ENCODE results near the gene GDI1.

The GDI1 gene

GRCh38 chrX:154478728-154479622 is 42.0 kb downstream of the GDI1 start, which contains the start of gene LAGE3:
Gene LAGE3 (minus strand): TSS chrX:154479281. CDS start chrX:154478915, 366 bp downstream.
- H3K27ac ChIP-seq (ENCODE audit: insufficient read depth in 1 of 2, low read depth in 1 of 2, low read length in 2 of 2, poor library complexity in 1 of 2, severe bottlenecking in 2 of 2) = peak within 1 kb of the TSS in 1 of 2 experiments; percentile 73
- peak within 1 kb of the TSS; percentile 45 to 80 (median 63) for H3K4me3 ChIP-seq (ENCODE audit: control insufficient read depth in 1 of 7, extremely low read depth in 1 of 7, insufficient read depth in 4 of 7, low read depth in 2 of 7, low read length in 6 of 7)
- WGBS (ENCODE audit: insufficient coverage) = 37% methylated on average over 77 of the region's 85 CpGs
- H3K27me3 ChIP-seq (replicated peaks in 2 of 5; ENCODE audit: control insufficient read depth in 4 of 5, insufficient read depth in 5 of 5, low read length in 4 of 5) = no peaks in the 10 kb centered on the region
- DNase-seq = peak; percentile 83 to 91 (median 91)
- no peaks in the 10 kb centered on the region for H3K9me3 ChIP-seq (ENCODE audit: control extremely low read depth in 1 of 5, control insufficient read depth in 4 of 5, insufficient read depth in 2 of 5, low read depth in 1 of 5, low read length in 4 of 5)
- peaks cover 0 to 15% (median 9%) of the 10 kb centered on the region in 4 experiments for H3K4me1 ChIP-seq (ENCODE audit: control extremely low read depth in 1 of 4, control insufficient read depth in 4 of 4, insufficient read depth in 4 of 4, low read length in 3 of 4)
- POLR2A ChIA-PET = interaction anchor here (1.0 kb wide), 2 partner anchors 11 to 70 kb away, joined by 3 to 8 read pairs; partner anchors contain the start of genes DNASE1L1 and SLC10A3
- CTCF ChIA-PET = no interaction called here
- peaks cover 0 to 6% (median 0%) of the 10 kb centered on the region in 4 experiments for H3K36me3 ChIP-seq (ENCODE audit: control insufficient read depth in 4 of 4, insufficient read depth in 4 of 4, low read length in 3 of 4)

- POLR2A ChIA-PET = interaction anchor here (1.2 kb wide), 1 partner anchor 9 kb away, joined by 12 read pairs; the partner anchor contains the start of gene SLC10A3
- Histone ChIP-seq H3K36me3 (ENCODE audit: control insufficient read depth in 4 of 4, insufficient read depth in 4 of 4, low read length in 3 of 4) (peaks cover 0 to 19% (median 5%) of the 10 kb centered on the region in 4 experiments), H3K27me3 (replicated peaks in 2 of 5; ENCODE audit: control insufficient read depth in 4 of 5, insufficient read depth in 5 of 5, low read length in 4 of 5) (peaks cover 0 to 4% (median 0%) of the 10 kb centered on the region in 5 experiments), H3K4me1 (ENCODE audit: control extremely low read depth in 1 of 4, control insufficient read depth in 4 of 4, insufficient read depth in 4 of 4, low read length in 3 of 4) (peaks cover 0 to 35% (median 24%) of the 10 kb centered on the region in 4 experiments), H3K9me3 (ENCODE audit: control extremely low read depth in 1 of 5, control insufficient read depth in 4 of 5, insufficient read depth in 2 of 5, low read depth in 1 of 5, low read length in 4 of 5) (no peaks in the 10 kb centered on the region), H3K4me3 (ENCODE audit: control insufficient read depth in 1 of 7, extremely low read depth in 1 of 7, insufficient read depth in 4 of 7, low read depth in 2 of 7, low read length in 6 of 7) (no peak overlapping the region), H3K27ac (ENCODE audit: insufficient read depth in 1 of 2, low read depth in 1 of 2, low read length in 2 of 2, poor library complexity in 1 of 2, severe bottlenecking in 2 of 2) (no peak overlapping the region)
- DNase-seq = no peak
- WGBS (ENCODE audit: insufficient coverage) = 89% methylated on average over 2 of the region's 5 CpGs
- CTCF ChIA-PET = no interaction called here
These were observed 44.2 kb downstream of the GDI1 start for GRCh38 chrX:154481195-154481594.

GRCh38 chrX:154481911-154482601 is 45.1 kb downstream of the GDI1 start:
- no peak for DNase-seq
- peaks cover 0 to 4% (median 0%) of the 10 kb centered on the region in 5 experiments for H3K27me3 ChIP-seq (replicated peaks in 2 of 5; ENCODE audit: control insufficient read depth in 4 of 5, insufficient read depth in 5 of 5, low read length in 4 of 5)
- POLR2A ChIA-PET = no interaction called here
- H3K27ac ChIP-seq (ENCODE audit: insufficient read depth in 1 of 2, low read depth in 1 of 2, low read length in 2 of 2, poor library complexity in 1 of 2, severe bottlenecking in 2 of 2) = no peak overlapping the region
- peaks cover 0 to 37% (median 27%) of the 10 kb centered on the region in 4 experiments for H3K4me1 ChIP-seq (ENCODE audit: control extremely low read depth in 1 of 4, control insufficient read depth in 4 of 4, insufficient read depth in 4 of 4, low read length in 3 of 4)
- peaks cover 0 to 3% (median 0%) of the 10 kb centered on the region in 5 experiments for H3K9me3 ChIP-seq (ENCODE audit: control extremely low read depth in 1 of 5, control insufficient read depth in 4 of 5, insufficient read depth in 2 of 5, low read depth in 1 of 5, low read length in 4 of 5)
- H3K4me3 ChIP-seq (ENCODE audit: control insufficient read depth in 1 of 7, extremely low read depth in 1 of 7, insufficient read depth in 4 of 7, low read depth in 2 of 7, low read length in 6 of 7) = no peak overlapping the region
- WGBS (ENCODE audit: insufficient coverage) = 87% methylated on average over 12 of the region's 14 CpGs
- CTCF ChIA-PET = interaction anchor here (0.8 kb wide), 1 partner anchor 41 kb away, joined by 3 read pairs; no protein-coding TSS in a partner anchor
- H3K36me3 ChIP-seq (ENCODE audit: control insufficient read depth in 4 of 4, insufficient read depth in 4 of 4, low read length in 3 of 4) = peaks cover 0 to 19% (median 5%) of the 10 kb centered on the region in 4 experiments

- Histone ChIP-seq H3K9me3 (ENCODE audit: control extremely low read depth in 1 of 5, control insufficient read depth in 4 of 5, insufficient read depth in 2 of 5, low read depth in 1 of 5, low read length in 4 of 5) (peaks cover 0 to 3% (median 0%) of the 10 kb centered on the region in 5 experiments), H3K27ac (ENCODE audit: insufficient read depth in 1 of 2, low read depth in 1 of 2, low read length in 2 of 2, poor library complexity in 1 of 2, severe bottlenecking in 2 of 2) (no peak overlapping the region), H3K27me3 (replicated peaks in 2 of 5; ENCODE audit: control insufficient read depth in 4 of 5, insufficient read depth in 5 of 5, low read length in 4 of 5) (peaks cover 0 to 4% (median 0%) of the 10 kb centered on the region in 5 experiments), H3K4me1 (ENCODE audit: control extremely low read depth in 1 of 4, control insufficient read depth in 4 of 4, insufficient read depth in 4 of 4, low read length in 3 of 4) (peaks cover 0 to 43% (median 30%) of the 10 kb centered on the region in 4 experiments), H3K4me3 (ENCODE audit: control insufficient read depth in 1 of 7, extremely low read depth in 1 of 7, insufficient read depth in 4 of 7, low read depth in 2 of 7, low read length in 6 of 7) (no peak overlapping the region), H3K36me3 (ENCODE audit: control insufficient read depth in 4 of 4, insufficient read depth in 4 of 4, low read length in 3 of 4) (peaks cover 0 to 19% (median 7%) of the 10 kb centered on the region in 4 experiments)
- ChIA-PET POLR2A (no interaction called here), CTCF (no interaction called here)
- 84% methylated on average over 6 of the region's 7 CpGs for WGBS (ENCODE audit: insufficient coverage)
- DNase-seq = no peak
These were observed 45.8 kb downstream of the GDI1 start for GRCh38 chrX:154482786-154483185.

GRCh38 chrX:154483325-154483724 is 46.4 kb downstream of the GDI1 start:
- Histone ChIP-seq H3K4me1 (ENCODE audit: control extremely low read depth in 1 of 4, control insufficient read depth in 4 of 4, insufficient read depth in 4 of 4, low read length in 3 of 4) (peaks cover 0 to 38% (median 30%) of the 10 kb centered on the region in 4 experiments), H3K4me3 (ENCODE audit: control insufficient read depth in 1 of 7, extremely low read depth in 1 of 7, insufficient read depth in 4 of 7, low read depth in 2 of 7, low read length in 6 of 7) (no peak overlapping the region), H3K36me3 (ENCODE audit: control insufficient read depth in 4 of 4, insufficient read depth in 4 of 4, low read length in 3 of 4) (peaks cover 0 to 19% (median 9%) of the 10 kb centered on the region in 4 experiments), H3K27ac (ENCODE audit: insufficient read depth in 1 of 2, low read depth in 1 of 2, low read length in 2 of 2, poor library complexity in 1 of 2, severe bottlenecking in 2 of 2) (no peak overlapping the region), H3K27me3 (replicated peaks in 2 of 5; ENCODE audit: control insufficient read depth in 4 of 5, insufficient read depth in 5 of 5, low read length in 4 of 5) (peaks cover 0 to 4% (median 0%) of the 10 kb centered on the region in 5 experiments), H3K9me3 (ENCODE audit: control extremely low read depth in 1 of 5, control insufficient read depth in 4 of 5, insufficient read depth in 2 of 5, low read depth in 1 of 5, low read length in 4 of 5) (peaks cover 0 to 3% (median 0%) of the 10 kb centered on the region in 5 experiments)
- no peak for DNase-seq
- 74% methylated on average over 5 of the region's 7 CpGs for WGBS (ENCODE audit: insufficient coverage)
- ChIA-PET CTCF (interaction anchor here (1.7 kb wide), 1 partner anchor 44 kb away, joined by 5 read pairs; no protein-coding TSS in a partner anchor), POLR2A (interaction anchor here (0.7 kb wide), 1 partner anchor 512 kb away, joined by 4 read pairs; the partner anchor contains the start of gene HCFC1)

- no peak overlapping the region for H3K4me3 ChIP-seq (ENCODE audit: control insufficient read depth in 1 of 7, extremely low read depth in 1 of 7, insufficient read depth in 4 of 7, low read depth in 2 of 7, low read length in 6 of 7)
- CTCF ChIA-PET = interaction anchor here (0.8 to 1.7 kb wide), 2 partner anchors 43 to 46 kb away, joined by 3 to 5 read pairs; no protein-coding TSS in a partner anchor
These were observed 47.5 kb downstream of the GDI1 start for GRCh38 chrX:154484255-154485149.

More at GRCh38 chrX:154484255-154485149, 47.5 kb downstream of the GDI1 start:
- DNase-seq = peak in 1 of 3 donors; percentile 27
- POLR2A ChIA-PET = interaction anchor here (0.7 to 1.1 kb wide), 2 partner anchors 32 to 513 kb away, joined by 3 to 4 read pairs; partner anchors contain the start of genes FAM3A and HCFC1
- WGBS (ENCODE audit: insufficient coverage) = 84% methylated on average over 12 of the region's 16 CpGs
- peaks cover 0 to 23% (median 10%) of the 10 kb centered on the region in 4 experiments for H3K36me3 ChIP-seq (ENCODE audit: control insufficient read depth in 4 of 4, insufficient read depth in 4 of 4, low read length in 3 of 4)
- H3K4me1 ChIP-seq (ENCODE audit: control extremely low read depth in 1 of 4, control insufficient read depth in 4 of 4, insufficient read depth in 4 of 4, low read length in 3 of 4) = peaks cover 0 to 37% (median 27%) of the 10 kb centered on the region in 4 experiments
- H3K9me3 ChIP-seq (ENCODE audit: control extremely low read depth in 1 of 5, control insufficient read depth in 4 of 5, insufficient read depth in 2 of 5, low read depth in 1 of 5, low read length in 4 of 5) = peaks cover 0 to 3% (median 0%) of the 10 kb centered on the region in 5 experiments
- H3K27me3 ChIP-seq (replicated peaks in 2 of 5; ENCODE audit: control insufficient read depth in 4 of 5, insufficient read depth in 5 of 5, low read length in 4 of 5) = peaks cover 0 to 4% (median 0%) of the 10 kb centered on the region in 5 experiments
- peak overlapping the region in 1 of 2 experiments; percentile 73 for H3K27ac ChIP-seq (ENCODE audit: insufficient read depth in 1 of 2, low read depth in 1 of 2, low read length in 2 of 2, poor library complexity in 1 of 2, severe bottlenecking in 2 of 2)

All from common myeloid progenitor, CD34-positive (primary cell).